Measurements from ENCODE around the gene CSF1R. TPM values are rescaled to one million over a fixed set of nuclear protein-coding genes. Genes with fewer than 3 reads are reported as not detected.
A peak's percentile ranks its signal among the peaks of the same experiment; 100 is the strongest.
"Not testable (repeated sequence)": the region's sequence is repeated elsewhere in the genome, so short reads cannot be mapped to it uniquely, and the experiment has no call there.

Gene CSF1R
- total RNA-seq, 2 experiments from 2014 or later, result 0.25 TPM; not detected in 1

DNA sequence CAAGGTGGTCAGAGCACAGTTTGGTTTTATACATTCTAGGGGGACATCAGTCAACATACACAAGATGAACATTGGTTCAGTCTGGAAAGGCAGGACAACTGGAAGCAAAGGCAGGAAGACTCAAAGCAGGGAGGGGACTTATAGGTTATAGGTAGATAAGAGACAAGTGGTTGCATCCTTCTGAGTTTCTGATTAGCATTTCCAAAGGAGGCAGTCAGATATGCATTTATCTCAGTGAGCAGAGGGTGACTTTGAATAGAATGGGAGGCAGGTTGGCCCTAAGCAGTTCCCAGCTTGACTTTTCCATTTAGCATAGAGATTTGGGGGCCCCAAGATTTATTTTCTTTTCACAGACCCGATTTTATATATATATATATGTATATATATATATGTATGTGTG, 58.3 kb downstream of the CSF1R start:
- POLR2A ChIA-PET, result not testable (repeated sequence)

DNA sequence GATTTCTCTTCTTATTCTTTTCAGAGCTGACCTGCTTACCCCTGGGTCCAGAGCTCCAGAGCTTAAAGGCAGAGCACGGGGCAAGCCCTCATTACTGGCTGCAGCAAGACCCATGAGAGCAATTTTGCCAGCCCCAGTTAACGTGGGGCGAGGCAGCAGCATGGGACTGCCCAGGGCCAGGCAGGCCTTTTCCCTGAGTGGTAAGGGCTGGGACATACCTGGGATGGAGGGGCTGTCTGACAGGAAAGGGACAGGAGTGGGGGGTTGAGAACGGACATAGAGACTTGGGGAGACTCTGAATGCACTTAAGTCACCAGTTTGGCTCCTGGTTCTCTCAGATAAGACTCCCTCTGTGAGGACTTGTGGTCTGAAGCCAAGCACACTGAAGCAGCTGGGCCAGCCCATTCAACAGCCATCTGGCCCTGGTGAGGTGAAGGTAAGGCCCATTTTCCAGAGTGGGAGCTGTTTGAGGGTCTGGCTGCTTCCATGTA, 59.6 kb downstream of the CSF1R start:
- H3K27me3 Mint-ChIP-seq, result no peaks in the 10 kb centered on the region
- peaks cover 64% of the 10 kb centered on the region for H3K36me3 Mint-ChIP-seq (ENCODE audit: low read depth)
- no peak overlapping the region for H3K4me3 Mint-ChIP-seq
- DNase-seq, result no peak
- CTCF ChIA-PET, result no interaction called here
- POLR2A ChIA-PET, result interaction anchor here (1.2 kb wide), 1 partner anchor 13 kb away, joined by 3 read pairs; no protein-coding TSS in a partner anchor
- no peak overlapping the region for H3K27ac Mint-ChIP-seq
- peaks cover 9% of the 10 kb centered on the region for H3K4me1 Mint-ChIP-seq
- no peaks in the 10 kb centered on the region for H3K9me3 Mint-ChIP-seq

More for the DNA sequence above, 58.3 kb downstream of the CSF1R start:
- H3K27ac Mint-ChIP-seq, H3K27me3 Mint-ChIP-seq, H3K9me3 Mint-ChIP-seq, H3K4me1 Mint-ChIP-seq, H3K4me3 Mint-ChIP-seq, DNase-seq: not testable (repeated sequence)
- CTCF ChIA-PET, result interaction anchor here (1.0 to 1.3 kb wide), 2 partner anchors 13 to 135 kb away, joined by 3 to 4 read pairs; no protein-coding TSS in a partner anchor
- peaks cover 62% of the 10 kb centered on the region for H3K36me3 Mint-ChIP-seq (ENCODE audit: low read depth)

DNA sequence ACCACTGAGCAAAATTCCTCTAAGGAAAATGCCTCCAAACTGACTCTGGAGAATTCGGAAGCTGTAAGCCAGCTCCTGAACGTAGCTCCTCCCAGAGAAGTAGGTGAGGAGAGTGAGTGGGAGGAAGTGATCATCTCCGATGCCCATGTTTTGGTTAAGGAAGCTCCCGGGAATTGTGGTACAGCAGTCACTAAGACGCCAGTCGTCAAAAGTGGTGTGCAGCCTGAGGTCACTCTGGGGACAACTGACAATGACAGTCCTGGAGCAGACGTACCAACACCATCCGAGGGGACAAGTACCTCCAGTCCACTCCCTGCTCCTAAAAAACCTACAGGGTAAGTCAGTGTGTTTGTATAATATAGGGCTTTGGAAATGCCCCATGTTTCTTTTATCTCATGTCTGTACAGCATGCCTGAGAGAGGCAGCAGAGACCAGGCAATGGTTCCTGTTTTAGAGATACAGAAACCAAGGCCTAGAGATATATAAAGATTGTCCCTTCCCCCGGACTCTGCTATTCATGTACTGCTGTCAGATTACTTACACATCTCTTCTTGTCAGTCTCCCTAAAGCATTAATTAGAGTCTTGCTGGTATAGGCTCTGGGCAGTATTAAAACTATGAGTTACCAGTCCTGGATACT, 61.9 kb downstream of the CSF1R start:
- Mint-ChIP-seq H3K4me1 (peaks cover 20% of the 10 kb centered on the region), H3K27me3 (no peaks in the 10 kb centered on the region), H3K36me3 (ENCODE audit: low read depth) (peaks cover 67% of the 10 kb centered on the region), H3K9me3 (no peaks in the 10 kb centered on the region), H3K4me3 (no peak overlapping the region), H3K27ac (no peak overlapping the region)
- POLR2A ChIA-PET, result no interaction called here
- no peak for DNase-seq
- CTCF ChIA-PET, result interaction anchor here (1.4 kb wide), 1 partner anchor 97 kb away, joined by 3 read pairs; no protein-coding TSS in a partner anchor

DNA sequence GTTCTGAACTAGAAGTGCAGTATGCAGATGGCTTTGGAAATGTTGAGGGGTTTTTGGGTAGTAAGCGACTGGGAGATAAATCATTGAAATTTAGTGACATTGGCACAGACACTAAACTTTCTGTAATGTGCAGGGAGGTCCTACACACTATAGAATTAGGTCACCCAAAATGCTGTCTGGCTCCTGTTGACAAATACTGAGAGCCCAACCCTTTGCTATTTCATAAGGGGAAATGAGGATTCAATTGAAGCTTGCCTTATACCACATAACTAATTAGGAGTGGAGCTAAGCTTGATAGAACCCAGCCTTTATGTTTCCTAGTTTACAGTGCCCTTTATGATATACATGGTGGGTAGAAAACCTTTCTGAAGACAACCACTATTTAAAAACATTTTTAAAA, 63.2 kb downstream of the CSF1R start:
- no peak for DNase-seq
- H3K27me3 Mint-ChIP-seq, result no peaks in the 10 kb centered on the region
- ChIA-PET CTCF (interaction anchor here (0.9 to 1.7 kb wide), 5 partner anchors 14 to 195 kb away, joined by 3 to 5 read pairs (median 3); no protein-coding TSS in a partner anchor), POLR2A (interaction anchor here (1.1 to 1.4 kb wide), 2 partner anchors 11 to 23 kb away, joined by 4 read pairs; partner anchors contain the start of genes HMGXB3 and TIGD6)
- H3K9me3 Mint-ChIP-seq, result no peaks in the 10 kb centered on the region
- H3K4me1 Mint-ChIP-seq, result peaks cover 20% of the 10 kb centered on the region
- H3K27ac Mint-ChIP-seq, result no peak overlapping the region
- H3K36me3 Mint-ChIP-seq (ENCODE audit: low read depth), result peaks cover 70% of the 10 kb centered on the region
- H3K4me3 Mint-ChIP-seq, result no peak overlapping the region

DNA sequence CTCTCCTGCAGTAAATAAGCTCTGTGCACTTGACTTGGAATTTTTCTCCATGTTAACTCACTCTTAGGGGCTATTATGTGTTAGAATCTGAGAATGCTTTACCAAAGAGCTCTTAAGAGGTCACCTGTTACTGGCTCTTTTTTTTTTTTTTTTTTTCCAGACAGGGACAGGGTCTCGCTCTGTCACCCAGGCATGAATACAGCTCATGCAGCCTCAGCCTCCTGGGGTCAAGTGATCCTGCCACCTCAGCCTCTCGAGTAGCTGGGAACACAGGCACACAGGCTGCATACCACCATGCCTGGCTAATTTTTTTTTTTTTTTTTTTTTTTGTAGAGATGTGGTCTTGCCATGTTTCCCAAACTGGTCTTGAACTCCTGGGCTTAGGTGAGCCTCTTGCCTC, 63.7 kb downstream of the CSF1R start:
- ChIA-PET CTCF (interaction anchor here (0.6 to 1.7 kb wide), 4 partner anchors 14 to 1059 kb away, joined by 3 to 5 read pairs (median 3); no protein-coding TSS in a partner anchor), POLR2A (interaction anchor here (0.9 to 1.4 kb wide), 4 partner anchors 8 to 22 kb away, joined by 3 to 4 read pairs (median 4); partner anchors contain the start of genes HMGXB3 and TIGD6)
- Mint-ChIP-seq H3K4me3 (no peak overlapping the region), H3K9me3 (no peaks in the 10 kb centered on the region), H3K4me1 (peaks cover 20% of the 10 kb centered on the region), H3K27ac (peak overlapping the region; percentile 33), H3K36me3 (ENCODE audit: low read depth) (peaks cover 65% of the 10 kb centered on the region), H3K27me3 (no peaks in the 10 kb centered on the region)
- DNase-seq, result no peak

DNA sequence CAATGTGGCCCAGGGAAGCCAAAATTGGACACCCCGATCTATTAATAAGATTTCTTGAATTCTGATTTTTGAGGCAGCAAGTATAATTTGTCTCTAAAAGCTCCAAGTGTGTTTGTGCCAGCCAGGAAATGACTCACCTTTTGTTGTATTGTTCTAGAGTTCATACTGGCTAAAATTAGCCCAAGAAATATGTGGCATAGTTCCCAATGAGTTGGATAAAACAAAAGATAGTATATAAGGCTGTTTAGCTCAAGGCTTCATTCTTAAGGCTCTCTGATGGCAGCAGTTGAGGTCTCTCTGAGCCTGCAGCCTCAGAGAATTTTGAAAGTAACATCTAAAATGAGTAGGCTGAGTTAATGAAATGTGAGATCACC, 64.2 kb downstream of the CSF1R start:
- no peaks in the 10 kb centered on the region for H3K9me3 Mint-ChIP-seq
- H3K27ac Mint-ChIP-seq, result peak overlapping the region; percentile 33
- no peak overlapping the region for H3K4me3 Mint-ChIP-seq
- POLR2A ChIA-PET, result interaction anchor here (0.9 to 1.4 kb wide), 4 partner anchors 9 to 21 kb away, joined by 3 to 4 read pairs (median 4); no protein-coding TSS in a partner anchor
- DNase-seq, result no peak
- H3K36me3 Mint-ChIP-seq (ENCODE audit: low read depth), result peaks cover 66% of the 10 kb centered on the region
- no peaks in the 10 kb centered on the region for H3K27me3 Mint-ChIP-seq
- CTCF ChIA-PET, result interaction anchor here (0.6 to 1.8 kb wide), 4 partner anchors 20 to 1059 kb away, joined by 3 to 5 read pairs (median 4); no protein-coding TSS in a partner anchor
- peaks cover 20% of the 10 kb centered on the region for H3K4me1 Mint-ChIP-seq

DNA sequence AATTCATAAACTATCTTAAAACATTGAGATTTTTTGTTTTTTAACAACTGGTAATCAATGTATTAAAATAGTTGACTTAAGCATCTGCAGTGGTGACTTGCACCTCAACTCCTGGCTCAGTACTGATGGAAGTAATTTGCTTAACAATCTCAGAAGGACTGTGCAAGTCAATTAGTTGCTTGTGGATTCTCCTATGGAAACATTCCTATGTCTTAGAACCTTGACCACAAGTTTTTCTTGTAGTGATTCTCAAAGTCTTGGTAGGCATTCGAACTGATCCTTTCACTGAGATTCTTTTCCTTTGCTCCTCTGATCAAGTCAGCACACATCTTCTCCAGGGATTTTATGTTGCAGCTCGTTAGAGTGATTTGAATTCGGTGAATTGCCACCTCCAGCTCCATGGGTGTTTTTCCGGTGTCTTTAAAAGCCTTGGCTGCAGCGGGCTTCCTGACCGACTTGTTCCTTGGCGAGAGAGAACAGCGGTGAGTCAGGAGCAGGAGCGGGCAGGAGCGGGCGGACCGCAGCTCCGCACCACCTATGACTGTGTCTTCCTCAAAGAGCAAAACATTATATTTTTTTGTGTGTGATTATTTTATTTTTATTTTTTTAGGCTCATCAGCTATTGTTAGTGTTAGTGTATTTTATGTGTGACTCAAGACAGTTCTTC, 64.7 kb downstream of the CSF1R start:
- no peak for DNase-seq
- POLR2A ChIA-PET, result interaction anchor here (0.9 to 1.4 kb wide), 5 partner anchors 10 to 21 kb away, joined by 3 to 5 read pairs (median 3); partner anchors contain the start of genes HMGXB3 and TIGD6
- H3K27ac Mint-ChIP-seq, result peak overlapping the region; percentile 33
- peaks cover 68% of the 10 kb centered on the region for H3K36me3 Mint-ChIP-seq (ENCODE audit: low read depth)
- no peaks in the 10 kb centered on the region for H3K27me3 Mint-ChIP-seq
- no peak overlapping the region for H3K4me3 Mint-ChIP-seq
- no peaks in the 10 kb centered on the region for H3K9me3 Mint-ChIP-seq
- CTCF ChIA-PET, result interaction anchor here (1.1 to 1.8 kb wide), 4 partner anchors 13 to 197 kb away, joined by 3 to 5 read pairs (median 4); no protein-coding TSS in a partner anchor
- H3K4me1 Mint-ChIP-seq, result peaks cover 20% of the 10 kb centered on the region

DNA sequence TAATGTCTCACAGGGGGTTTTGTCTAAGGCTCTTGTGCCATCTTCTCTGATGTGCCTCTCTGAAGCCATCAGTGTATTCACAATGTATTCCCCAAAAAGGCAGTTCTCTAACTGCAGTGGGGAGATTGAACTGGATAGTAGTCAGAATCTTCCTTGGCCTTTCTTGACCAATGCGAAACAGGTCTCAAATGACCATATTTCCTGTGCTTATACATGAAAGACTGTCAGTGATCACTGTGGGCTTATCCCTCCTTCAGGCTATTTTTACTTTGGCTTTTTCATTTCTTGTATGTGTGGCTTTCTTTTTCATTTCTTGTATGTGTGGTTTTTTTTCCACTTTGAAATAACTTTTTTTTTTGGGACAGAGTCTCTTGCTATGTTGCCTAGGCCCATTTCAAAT, 66.1 kb downstream of the CSF1R start:
- peaks cover 74% of the 10 kb centered on the region for H3K36me3 Mint-ChIP-seq (ENCODE audit: low read depth)
- peaks cover 6% of the 10 kb centered on the region for H3K9me3 Mint-ChIP-seq
- H3K27ac Mint-ChIP-seq, result peak overlapping the region; percentile 47
- no peak overlapping the region for H3K4me3 Mint-ChIP-seq
- ChIA-PET CTCF (interaction anchor here (0.9 to 1.8 kb wide), 2 partner anchors 18 to 331 kb away, joined by 3 to 5 read pairs; no protein-coding TSS in a partner anchor), POLR2A (interaction anchor here (1.2 kb wide), 1 partner anchor 20 kb away, joined by 5 read pairs; the partner anchor contains the start of genes HMGXB3 and TIGD6)
- no peaks in the 10 kb centered on the region for H3K27me3 Mint-ChIP-seq
- peaks cover 20% of the 10 kb centered on the region for H3K4me1 Mint-ChIP-seq
- no peak for DNase-seq

DNA sequence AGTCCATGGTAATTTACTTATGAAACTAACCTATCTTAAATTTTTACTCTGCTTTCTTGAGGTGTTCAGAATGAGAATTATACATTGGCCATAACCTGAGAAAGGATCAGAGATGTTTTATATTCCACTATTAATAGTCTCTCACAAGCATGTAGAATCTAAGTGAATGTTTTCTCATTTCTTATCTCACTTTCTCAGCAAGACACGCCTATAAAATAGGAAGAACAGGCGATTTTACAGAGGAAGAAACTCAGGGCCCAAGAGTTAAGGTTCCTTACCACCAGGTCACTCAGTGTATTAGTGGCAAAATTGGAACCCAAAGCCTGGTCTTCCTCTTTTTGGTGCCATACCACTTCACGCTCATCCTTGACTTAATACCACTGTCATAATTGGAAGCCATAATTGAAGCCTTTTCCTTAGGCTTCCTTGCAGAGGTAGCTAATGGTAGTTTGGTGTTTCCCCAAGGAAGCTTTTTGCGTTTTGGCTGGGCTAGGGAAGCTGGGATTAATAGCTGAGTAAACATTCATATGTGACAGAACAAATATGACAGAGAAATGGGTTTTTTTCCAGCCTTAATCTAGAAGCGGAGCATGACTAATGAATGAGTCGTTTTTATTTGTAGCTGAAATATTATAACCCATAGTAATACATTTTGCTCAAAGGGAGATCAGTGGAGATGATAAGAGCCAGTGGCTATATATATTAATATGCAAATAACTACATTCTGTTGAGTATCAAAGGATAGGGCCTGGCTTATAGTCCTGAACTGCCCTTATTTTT, 68.9 kb downstream of the CSF1R start:
- no peak for DNase-seq
- ChIA-PET CTCF (interaction anchor here (0.6 to 1.4 kb wide), 4 partner anchors 8 to 383 kb away, joined by 3 to 6 read pairs (median 3); no protein-coding TSS in a partner anchor), POLR2A (interaction anchor here (0.9 to 1.1 kb wide), 2 partner anchors 10 to 15 kb away, joined by 3 read pairs; no protein-coding TSS in a partner anchor)
- peaks cover 6% of the 10 kb centered on the region for H3K9me3 Mint-ChIP-seq
- no peak overlapping the region for H3K27ac Mint-ChIP-seq
- peaks cover 18% of the 10 kb centered on the region for H3K4me1 Mint-ChIP-seq
- no peak overlapping the region for H3K4me3 Mint-ChIP-seq
- H3K36me3 Mint-ChIP-seq (ENCODE audit: low read depth), result peaks cover 84% of the 10 kb centered on the region
- no peaks in the 10 kb centered on the region for H3K27me3 Mint-ChIP-seq

DNA sequence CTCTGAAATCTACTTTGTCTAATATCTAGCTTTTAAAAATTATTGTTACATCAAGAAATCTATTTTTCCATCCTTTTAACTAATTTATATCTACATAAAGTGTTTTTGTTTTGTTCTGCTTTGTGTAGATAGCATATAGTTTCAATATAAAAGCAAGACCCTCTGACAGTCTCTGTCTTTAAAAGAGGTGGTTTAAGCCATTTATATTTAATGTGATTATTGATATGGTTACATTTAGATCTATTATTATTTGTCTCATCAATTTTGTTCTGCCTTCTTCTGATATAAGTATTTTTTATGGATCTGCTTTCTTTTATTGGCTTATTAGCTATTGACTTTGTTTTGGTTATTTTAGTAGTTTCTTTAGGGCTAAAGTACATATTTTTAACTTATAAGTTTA, 69.8 kb downstream of the CSF1R start:
- ChIA-PET POLR2A (no interaction called here), CTCF (interaction anchor here (0.7 to 1.4 kb wide), 2 partner anchors 10 to 118 kb away, joined by 3 to 6 read pairs; no protein-coding TSS in a partner anchor)
- H3K4me3 Mint-ChIP-seq, result no peak overlapping the region
- H3K9me3 Mint-ChIP-seq, result peaks cover 6% of the 10 kb centered on the region
- H3K36me3 Mint-ChIP-seq (ENCODE audit: low read depth), result peaks cover 81% of the 10 kb centered on the region
- no peak overlapping the region for H3K27ac Mint-ChIP-seq
- DNase-seq, result no peak
- H3K4me1 Mint-ChIP-seq, result peaks cover 9% of the 10 kb centered on the region
- H3K27me3 Mint-ChIP-seq, result no peaks in the 10 kb centered on the region

DNA sequence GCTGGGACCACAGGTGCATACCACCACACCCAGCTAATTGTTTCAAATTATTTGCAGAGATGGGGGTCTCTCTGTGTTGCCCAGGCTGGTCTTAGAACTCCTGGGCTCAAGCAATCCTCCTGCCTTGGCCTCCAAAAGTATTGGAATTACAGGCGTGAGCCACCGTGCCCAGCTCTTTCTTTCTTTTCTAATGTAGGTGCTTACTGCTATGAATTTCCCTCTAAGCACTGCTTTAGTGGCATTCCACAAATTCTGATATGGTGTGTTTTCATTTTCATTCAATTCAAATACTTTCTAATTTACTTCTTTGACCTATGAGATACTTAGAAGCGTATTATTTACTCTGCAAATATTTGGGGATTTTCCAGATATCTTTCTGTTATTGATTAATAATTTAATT, 70.9 kb downstream of the CSF1R start:
- POLR2A ChIA-PET, result no interaction called here
- H3K36me3 Mint-ChIP-seq (ENCODE audit: low read depth), result peaks cover 81% of the 10 kb centered on the region
- CTCF ChIA-PET, result no interaction called here
- no peak overlapping the region for H3K27ac Mint-ChIP-seq
- no peak overlapping the region for H3K4me3 Mint-ChIP-seq
- H3K9me3 Mint-ChIP-seq, result peaks cover 6% of the 10 kb centered on the region
- no peaks in the 10 kb centered on the region for H3K27me3 Mint-ChIP-seq
- peaks cover 3% of the 10 kb centered on the region for H3K4me1 Mint-ChIP-seq
- DNase-seq, result no peak

DNA sequence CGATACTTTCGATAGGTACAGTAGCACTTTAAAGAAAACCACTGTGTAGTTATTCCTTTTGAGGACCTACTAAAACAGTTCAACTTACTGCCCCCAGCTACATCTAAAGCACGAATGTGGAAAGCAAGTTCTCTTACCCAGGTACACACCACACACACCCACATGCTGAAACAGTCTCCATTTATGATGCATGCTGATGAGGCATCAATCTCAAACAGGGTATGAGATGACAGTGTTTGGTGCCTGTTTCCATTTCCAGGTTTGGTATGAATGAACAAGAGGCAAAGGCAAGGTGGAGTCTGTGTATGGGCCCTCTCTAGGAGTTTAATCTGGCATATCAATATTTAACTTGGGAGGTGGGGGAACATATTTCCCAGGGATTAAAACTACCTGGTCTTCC, 71.9 kb downstream of the CSF1R start:
- peaks cover 85% of the 10 kb centered on the region for H3K36me3 Mint-ChIP-seq (ENCODE audit: low read depth)
- peaks cover 6% of the 10 kb centered on the region for H3K9me3 Mint-ChIP-seq
- no peak for DNase-seq
- peaks cover 2% of the 10 kb centered on the region for H3K4me1 Mint-ChIP-seq
- H3K27me3 Mint-ChIP-seq, result no peaks in the 10 kb centered on the region
- no peak overlapping the region for H3K27ac Mint-ChIP-seq
- POLR2A ChIA-PET, result no interaction called here
- no peak overlapping the region for H3K4me3 Mint-ChIP-seq
- CTCF ChIA-PET, result no interaction called here
